Measurements from ENCODE around the gene BCL2. TPM values are rescaled to one million over a fixed set of nuclear protein-coding genes. Genes with fewer than 3 reads are reported as not detected.

The BCL2 gene
- total RNA-seq, 1 donor from 2014 or later, result 1.6 TPM

DNA sequence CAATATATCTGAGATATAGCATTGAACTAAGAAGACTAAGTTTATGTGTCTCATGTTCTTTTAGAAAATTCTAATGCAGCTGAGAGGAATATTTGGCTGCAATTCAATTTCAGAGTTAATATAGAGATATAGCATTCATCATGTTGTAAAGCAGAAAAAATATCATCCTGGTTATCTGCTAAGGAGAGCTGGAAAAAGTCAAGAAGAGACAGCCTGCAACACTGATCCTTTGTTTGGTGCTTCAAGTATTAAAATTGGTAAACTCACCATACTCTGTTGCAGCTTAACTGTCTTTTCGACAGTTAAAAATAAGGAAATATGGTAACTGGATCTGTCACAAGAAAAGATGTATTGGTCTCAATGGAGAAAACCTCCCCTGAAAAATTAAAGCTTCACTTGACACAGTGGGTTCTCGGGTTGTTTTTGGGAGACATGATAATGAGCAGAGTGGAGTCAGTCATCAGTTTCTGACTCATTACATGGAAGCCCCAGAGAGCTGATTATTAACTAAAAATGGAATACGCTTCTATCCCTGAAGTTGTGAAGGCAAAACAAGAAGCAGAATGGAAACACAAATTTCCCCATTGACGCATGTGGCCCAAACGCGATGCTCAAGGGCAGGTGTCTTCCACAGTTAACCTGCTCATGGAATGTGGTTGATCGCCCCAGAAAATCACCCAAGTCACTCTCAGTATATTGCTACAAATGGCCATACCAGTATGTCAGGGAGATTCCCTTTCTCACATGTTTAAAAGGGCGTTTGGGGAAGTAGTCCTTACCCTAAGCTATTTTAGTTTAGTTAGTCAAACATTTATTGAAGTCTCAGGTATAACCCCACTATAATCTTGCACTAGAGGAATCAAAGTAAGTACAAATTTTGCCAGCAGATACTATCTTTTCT, 8.2 kb downstream of the BCL2 start:
- no peak for DNase-seq (ENCODE audit: low read depth in 2 of 2)

- no peak for DNase-seq (ENCODE audit: low read depth in 2 of 2)
Measured at GRCh38 chr18:63309422-63309821, 10.1 kb downstream of the BCL2 start.

- DNase-seq (ENCODE audit: low read depth in 2 of 2), result no peak
Measured at GRCh38 chr18:63307551-63308200, 11.9 kb downstream of the BCL2 start.

DNA sequence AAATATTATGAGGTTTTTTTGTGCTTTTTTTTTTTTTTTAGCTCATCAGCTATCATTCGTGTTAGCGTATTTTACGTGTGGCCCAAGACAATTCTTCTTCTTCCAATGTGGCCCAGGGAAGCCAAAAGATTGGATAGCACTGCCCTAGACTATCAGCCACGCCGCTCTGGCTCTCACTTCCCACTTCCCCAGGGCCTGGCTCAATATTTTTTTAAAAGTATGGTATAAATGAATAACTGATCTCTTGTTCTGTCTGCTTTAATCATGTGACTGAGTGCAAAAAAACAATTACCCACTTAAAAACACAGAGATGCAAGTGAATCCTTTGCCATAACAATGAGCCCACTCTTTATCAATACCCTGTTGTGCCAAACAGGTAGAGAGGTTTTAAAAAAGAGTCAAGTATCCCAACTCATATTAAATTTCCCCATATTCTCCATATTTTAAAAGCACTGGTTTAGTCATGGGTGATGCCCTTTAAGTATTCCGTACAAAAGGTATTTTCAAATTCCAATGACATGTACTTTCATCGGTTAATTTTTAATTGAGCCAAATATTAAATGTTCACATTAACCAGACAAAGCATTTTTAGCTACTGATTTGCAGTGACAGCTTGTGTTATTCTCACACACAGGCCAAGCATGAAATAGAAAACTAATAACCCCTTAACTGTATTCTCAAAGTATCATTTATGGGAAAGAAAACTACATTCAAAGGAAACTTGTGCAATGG, 12.6 kb downstream of the BCL2 start:
- no peak for DNase-seq (ENCODE audit: low read depth in 2 of 2)

GRCh38 chr18:63306249-63306648, 13.3 kb downstream of the BCL2 start:
- DNase-seq (ENCODE audit: low read depth in 2 of 2), result no peak

DNA sequence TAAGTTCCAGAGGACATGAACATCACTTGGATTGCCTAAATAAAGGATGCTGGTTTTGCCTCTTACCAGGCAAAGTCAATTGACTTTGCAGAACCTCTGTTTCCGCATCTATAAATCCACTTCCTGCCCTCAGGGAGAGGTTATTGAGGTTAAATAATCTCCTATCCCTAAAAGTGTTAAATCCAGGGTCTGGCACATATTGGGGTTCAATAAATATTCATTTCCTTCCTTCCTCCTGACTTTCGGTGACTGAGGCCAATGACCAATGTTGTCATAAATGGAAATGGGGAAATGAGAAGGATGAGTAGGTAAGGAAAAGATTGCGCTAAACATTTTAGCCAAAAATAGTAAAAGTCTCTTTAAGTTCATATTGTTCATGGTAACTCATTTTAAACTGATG, 16.0 kb downstream of the BCL2 start:
- DNase-seq (ENCODE audit: low read depth in 2 of 2), result no peak

DNA sequence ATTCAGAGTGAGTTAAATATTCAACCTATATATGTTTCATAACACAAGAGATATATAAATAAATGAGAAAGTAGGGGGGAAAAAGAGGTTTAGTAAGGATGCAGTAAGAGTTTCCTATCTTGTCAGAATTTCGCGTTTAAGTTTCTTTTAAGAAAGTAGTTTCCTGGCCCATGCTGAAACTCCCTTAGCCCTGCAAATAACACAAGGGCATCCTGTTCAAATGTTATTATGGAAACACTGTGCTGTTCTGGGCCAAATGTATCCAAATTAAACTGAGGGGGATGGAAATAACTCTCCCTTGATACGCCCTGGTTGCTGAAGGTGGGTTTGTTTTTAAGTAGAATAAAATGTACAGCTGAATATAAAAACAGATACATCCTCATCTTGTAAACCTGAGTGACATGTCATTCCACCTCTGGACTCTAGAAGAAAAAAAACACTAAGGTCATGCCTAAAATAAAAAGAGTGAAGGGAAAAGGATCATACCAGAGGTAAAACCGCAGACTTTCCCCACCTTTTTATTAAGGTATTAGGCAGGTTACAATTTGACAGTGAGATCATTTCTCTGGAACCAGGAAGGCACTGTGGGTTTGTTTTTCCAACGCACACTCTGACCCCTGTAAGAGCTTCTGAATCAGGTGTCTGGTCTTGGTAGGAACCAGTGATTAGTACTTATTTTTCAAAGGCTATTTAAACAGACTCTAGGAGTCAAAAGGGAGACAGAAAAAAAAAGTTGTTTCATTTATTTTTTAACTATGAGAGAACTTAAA, 16.7 kb downstream of the BCL2 start:
- DNase-seq (ENCODE audit: low read depth in 2 of 2), result no peak

- no peak for DNase-seq (ENCODE audit: low read depth in 2 of 2)
Measured at GRCh38 chr18:63302220-63302619, 17.3 kb downstream of the BCL2 start.

GRCh38 chr18:63301434-63301833, 18.1 kb downstream of the BCL2 start:
- DNase-seq (ENCODE audit: low read depth in 2 of 2), result no peak

GRCh38 chr18:63299837-63300745, 19.5 kb downstream of the BCL2 start:
- DNase-seq (ENCODE audit: low read depth in 2 of 2), result no peak

DNA sequence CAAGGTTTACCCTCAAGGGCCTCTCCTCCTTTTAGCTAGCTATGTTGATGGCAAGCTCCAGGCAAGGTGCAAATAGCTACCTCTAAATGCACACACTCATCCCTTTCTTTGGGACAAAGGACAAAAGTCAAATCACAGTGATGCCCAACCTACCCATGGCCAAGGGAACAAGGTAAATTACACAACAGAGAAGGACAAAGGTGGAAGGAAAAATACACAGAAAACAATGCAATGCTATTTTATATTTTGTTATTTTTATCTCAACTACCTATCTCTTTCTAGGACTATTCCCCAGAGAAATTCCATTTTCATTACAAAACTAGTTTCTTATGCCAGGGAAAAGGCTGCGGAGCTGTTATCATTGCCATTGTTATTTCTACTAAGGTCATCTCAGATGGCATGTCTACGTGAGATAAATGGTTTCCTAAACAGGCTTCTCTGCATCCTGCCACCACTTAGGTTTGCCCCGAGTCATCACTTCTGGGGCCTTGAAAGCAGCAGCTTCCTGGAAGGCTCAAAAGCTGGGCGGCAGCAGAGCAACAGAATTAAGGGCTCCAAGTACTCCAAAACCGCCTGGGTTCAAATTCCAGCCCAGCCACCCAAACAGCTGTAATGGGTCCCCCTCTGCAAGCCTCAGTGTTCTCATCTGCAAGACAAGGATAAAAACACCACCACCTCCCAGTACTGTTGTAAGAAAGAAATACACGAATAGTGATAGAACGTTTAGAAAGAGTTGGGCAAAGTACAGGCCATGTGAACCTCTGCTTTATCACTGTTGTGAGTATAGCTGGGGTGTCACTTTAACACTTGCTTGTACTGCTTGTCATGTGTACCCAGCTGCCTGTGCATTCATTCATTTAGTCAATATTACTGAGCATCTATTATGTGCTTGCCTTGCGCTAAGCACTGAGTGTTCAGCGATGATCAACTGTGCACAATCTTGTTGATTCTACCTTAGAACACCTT, 20.9 kb downstream of the BCL2 start:
- DNase-seq (ENCODE audit: low read depth in 2 of 2), result no peak

GRCh38 chr18:63297687-63298399, 21.7 kb downstream of the BCL2 start:
- DNase-seq (ENCODE audit: low read depth in 2 of 2), result no peak

DNA sequence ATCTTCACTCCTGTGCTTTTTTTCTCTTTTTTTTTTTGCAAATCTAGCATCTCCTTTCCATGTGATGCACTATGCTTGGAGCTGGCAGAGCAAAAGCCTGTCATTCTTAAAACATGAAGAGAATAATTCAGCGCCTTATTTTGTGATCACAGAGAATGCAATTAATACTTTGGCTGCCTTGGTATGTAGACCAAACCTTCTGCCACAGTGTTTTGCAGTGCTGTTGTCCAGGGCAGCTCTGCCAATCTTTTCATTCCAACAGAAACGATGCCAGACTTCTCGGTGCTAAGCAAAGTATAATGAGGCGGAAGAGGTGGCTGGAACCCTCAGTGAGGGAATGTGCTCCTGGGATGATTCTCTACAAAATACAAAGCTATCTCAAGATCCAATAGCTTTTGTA, 25.6 kb downstream of the BCL2 start:
- no peak for DNase-seq (ENCODE audit: low read depth in 2 of 2)

GRCh38 chr18:63292831-63293683, 26.5 kb downstream of the BCL2 start:
- no peak for DNase-seq (ENCODE audit: low read depth in 2 of 2)

- no peak for DNase-seq (ENCODE audit: low read depth in 2 of 2)
Measured at GRCh38 chr18:63291278-63291677, 28.3 kb downstream of the BCL2 start.

- no peak for DNase-seq (ENCODE audit: low read depth in 2 of 2)
Measured at GRCh38 chr18:63290821-63291200, 28.8 kb downstream of the BCL2 start.

- DNase-seq (ENCODE audit: low read depth in 2 of 2), result no peak
Measured at GRCh38 chr18:63290166-63290820, 29.3 kb downstream of the BCL2 start.
